ENCODE measurements around the gene CLSTN1.

Gene CLSTN1

GRCh38 chr1:9843576-9843945 lies 19.8 kb upstream of the CLSTN1 start:
- no peak overlapping the region for H3K27ac ChIP-seq (ENCODE audit: low read length)

GRCh38 chr1:9842781-9843575 lies 19.2 kb upstream of the CLSTN1 start:
- ATAC-seq (ENCODE audit: insufficient read depth, low read depth) (no peak), DNase-seq (no peak)
- H3K4me1 ChIP-seq (ENCODE audit: insufficient read depth, low read length) = no peaks in the 10 kb centered on the region
- TF ChIP-seq CTCF (IDR thresholded peaks at IDR 0.05; ENCODE audit: borderline replicate concordance, extremely low read depth, low read length, poor library complexity, severe bottlenecking) (no peak), EZH2 (IDR thresholded peaks at IDR 0.05; ENCODE audit: borderline replicate concordance, low read depth, low read length, severe bottlenecking) (no peak)
- H3K79me2 ChIP-seq (ENCODE audit: insufficient read depth, low read length) = no peaks in the 10 kb centered on the region
- H3K27me3 ChIP-seq (ENCODE audit: insufficient read depth, low read length, poor library complexity) = no peaks in the 10 kb centered on the region
- no peak overlapping the region for H3K4me3 ChIP-seq (ENCODE audit: low read depth in 1 of 2, low read length in 2 of 2)
- H2AFZ ChIP-seq (ENCODE audit: low read depth, low read length) = no peak overlapping the region
- H4K20me1 ChIP-seq (ENCODE audit: insufficient read depth, low read length) = no peaks in the 10 kb centered on the region
- no peaks in the 10 kb centered on the region for H3K9me3 ChIP-seq (ENCODE audit: insufficient read depth, low read length, severe bottlenecking)
- H3K36me3 ChIP-seq (ENCODE audit: insufficient read depth, low read length) = no peaks in the 10 kb centered on the region
- no peak overlapping the region for H3K27ac ChIP-seq (ENCODE audit: low read length)
- H3K4me2 ChIP-seq (ENCODE audit: insufficient read depth, low read length) = no peak overlapping the region
- no peak overlapping the region for H3K9ac ChIP-seq (ENCODE audit: low read depth, low read length)

More at GRCh38 chr1:9843576-9843945, 19.8 kb upstream of the CLSTN1 start:
- no peak for TF ChIP-seq CTCF (IDR thresholded peaks at IDR 0.05; ENCODE audit: borderline replicate concordance, extremely low read depth, low read length, poor library complexity, severe bottlenecking)
- no peak for TF ChIP-seq EZH2 (IDR thresholded peaks at IDR 0.05; ENCODE audit: borderline replicate concordance, low read depth, low read length, severe bottlenecking)
- no peaks in the 10 kb centered on the region for H3K36me3 ChIP-seq (ENCODE audit: insufficient read depth, low read length)
- no peaks in the 10 kb centered on the region for H3K79me2 ChIP-seq (ENCODE audit: insufficient read depth, low read length)
- no peak overlapping the region for H3K4me3 ChIP-seq (ENCODE audit: low read depth in 1 of 2, low read length in 2 of 2)
- no peak for DNase-seq
- no peak for ATAC-seq (ENCODE audit: insufficient read depth, low read depth)
- no peaks in the 10 kb centered on the region for H3K4me1 ChIP-seq (ENCODE audit: insufficient read depth, low read length)
- H4K20me1 ChIP-seq (ENCODE audit: insufficient read depth, low read length) = no peaks in the 10 kb centered on the region
- H2AFZ ChIP-seq (ENCODE audit: low read depth, low read length) = no peak overlapping the region
- H3K9me3 ChIP-seq (ENCODE audit: insufficient read depth, low read length, severe bottlenecking) = no peaks in the 10 kb centered on the region
- no peak overlapping the region for H3K9ac ChIP-seq (ENCODE audit: low read depth, low read length)
- H3K4me2 ChIP-seq (ENCODE audit: insufficient read depth, low read length) = no peak overlapping the region
- no peaks in the 10 kb centered on the region for H3K27me3 ChIP-seq (ENCODE audit: insufficient read depth, low read length, poor library complexity)

- Histone ChIP-seq H3K36me3 (ENCODE audit: insufficient read depth, low read length) (no peaks in the 10 kb centered on the region), H3K4me2 (ENCODE audit: insufficient read depth, low read length) (no peak overlapping the region), H3K27ac (ENCODE audit: low read length) (no peak overlapping the region), H2AFZ (ENCODE audit: low read depth, low read length) (no peak overlapping the region), H3K79me2 (ENCODE audit: insufficient read depth, low read length) (no peaks in the 10 kb centered on the region), H3K4me3 (ENCODE audit: low read depth in 1 of 2, low read length in 2 of 2) (no peak overlapping the region), H3K4me1 (ENCODE audit: insufficient read depth, low read length) (no peaks in the 10 kb centered on the region), H4K20me1 (ENCODE audit: insufficient read depth, low read length) (no peaks in the 10 kb centered on the region), H3K9me3 (ENCODE audit: insufficient read depth, low read length, severe bottlenecking) (no peaks in the 10 kb centered on the region), H3K9ac (ENCODE audit: low read depth, low read length) (no peak overlapping the region), H3K27me3 (ENCODE audit: insufficient read depth, low read length, poor library complexity) (no peaks in the 10 kb centered on the region)
- no peak for TF ChIP-seq EZH2 (IDR thresholded peaks at IDR 0.05; ENCODE audit: borderline replicate concordance, low read depth, low read length, severe bottlenecking)
- no peak for TF ChIP-seq CTCF (IDR thresholded peaks at IDR 0.05; ENCODE audit: borderline replicate concordance, extremely low read depth, low read length, poor library complexity, severe bottlenecking)
- no peak for DNase-seq
- ATAC-seq (ENCODE audit: insufficient read depth, low read depth) = no peak
Observed at GRCh38 chr1:9842073-9842711, 18.4 kb upstream of the CLSTN1 start.
